GM12878 (cell line): Measurements from ENCODE around the gene ASPDH.

Experiments used
- NBN ChIP-seq: fragments of 450-650 bp; IDR thresholded peaks from 2 replicates; pipeline ENCODE4 v1.6.1; 2016
- TCF3 ChIP-seq: IDR thresholded peaks from 2 replicates; pipeline ENCODE4 v1.6.1; 2012; ENCODE audit warnings: low read depth, mild to moderate bottlenecking, low read length, borderline replicate concordance; ENCODE audit not compliant: insufficient read depth
- ZBTB33 ChIP-seq: fragments of 450-650 bp; IDR thresholded peaks from 2 replicates; pipeline ENCODE4 v1.6.1; 2017; ENCODE audit warnings: mild to moderate bottlenecking

- TF ChIP-seq NBN = no peak
- TF ChIP-seq ZBTB33 = no peak
- TF ChIP-seq TCF3 = no peak
Measured at GRCh38 chr19:50516456-50516855, 2.7 kb upstream of the ASPDH start.
